GM12864 (cell line): ENCODE data around the gene ACP1.

ENCODE experiments used
- DNase-seq: peaks from one replicate; pipeline ENCODE4 v3.0.0-alpha.2; 2011; ENCODE audit warnings: low read depth
- H3K4me3 ChIP-seq: 2 replicates; pipeline ENCODE4 v1.5.1; 2011; ENCODE audit warnings: mild to moderate bottlenecking, low read depth, low read length, control low read depth
- TF ChIP-seq, protein P1 (sequence below): IDR thresholded peaks from 2 replicates; pipeline ENCODE4 v1.5.1; 2011; ENCODE audit warnings: low read depth, mild to moderate bottlenecking, moderate library complexity, low read length, control low read depth, inconsistent platforms; ENCODE audit errors: missing control alignments

Gene ACP1

DNA sequence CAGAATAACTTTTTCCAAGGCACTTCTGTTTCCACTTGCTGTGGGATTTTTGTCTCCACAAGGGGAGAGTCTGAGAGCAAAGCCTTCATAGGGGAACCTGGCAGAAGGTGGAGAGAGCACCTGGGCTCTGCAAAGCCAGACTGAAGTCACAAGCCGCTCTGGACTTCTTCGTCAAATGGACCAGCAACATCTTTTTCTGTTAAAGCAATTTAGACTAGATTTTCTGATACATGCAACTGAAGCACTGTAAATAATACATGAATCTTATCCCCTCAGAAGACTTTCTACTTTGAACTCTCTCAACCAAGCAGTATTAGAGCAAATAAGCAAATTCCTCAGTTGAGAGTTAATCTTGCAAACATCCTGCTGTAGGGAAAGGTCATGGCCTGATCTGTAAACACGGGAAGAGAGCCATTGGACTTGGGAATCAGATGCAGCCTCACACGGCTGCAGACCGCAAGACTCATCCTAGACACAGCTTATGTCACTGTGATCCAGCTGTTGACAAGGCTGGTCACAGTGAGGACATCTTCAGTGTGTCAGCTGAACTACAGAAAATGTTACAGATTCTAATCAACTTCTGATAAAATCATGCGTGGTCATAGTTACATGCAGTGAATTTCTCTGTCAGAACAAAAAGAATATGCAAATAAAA lies 4.1 kb upstream of the ACP1 start:
- TF ChIP-seq, protein P1, sequence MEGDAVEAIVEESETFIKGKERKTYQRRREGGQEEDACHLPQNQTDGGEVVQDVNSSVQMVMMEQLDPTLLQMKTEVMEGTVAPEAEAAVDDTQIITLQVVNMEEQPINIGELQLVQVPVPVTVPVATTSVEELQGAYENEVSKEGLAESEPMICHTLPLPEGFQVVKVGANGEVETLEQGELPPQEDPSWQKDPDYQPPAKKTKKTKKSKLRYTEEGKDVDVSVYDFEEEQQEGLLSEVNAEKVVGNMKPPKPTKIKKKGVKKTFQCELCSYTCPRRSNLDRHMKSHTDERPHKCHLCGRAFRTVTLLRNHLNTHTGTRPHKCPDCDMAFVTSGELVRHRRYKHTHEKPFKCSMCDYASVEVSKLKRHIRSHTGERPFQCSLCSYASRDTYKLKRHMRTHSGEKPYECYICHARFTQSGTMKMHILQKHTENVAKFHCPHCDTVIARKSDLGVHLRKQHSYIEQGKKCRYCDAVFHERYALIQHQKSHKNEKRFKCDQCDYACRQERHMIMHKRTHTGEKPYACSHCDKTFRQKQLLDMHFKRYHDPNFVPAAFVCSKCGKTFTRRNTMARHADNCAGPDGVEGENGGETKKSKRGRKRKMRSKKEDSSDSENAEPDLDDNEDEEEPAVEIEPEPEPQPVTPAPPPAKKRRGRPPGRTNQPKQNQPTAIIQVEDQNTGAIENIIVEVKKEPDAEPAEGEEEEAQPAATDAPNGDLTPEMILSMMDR, result no peak
- no peak overlapping the region for H3K4me3 ChIP-seq
- no peak for DNase-seq

DNA sequence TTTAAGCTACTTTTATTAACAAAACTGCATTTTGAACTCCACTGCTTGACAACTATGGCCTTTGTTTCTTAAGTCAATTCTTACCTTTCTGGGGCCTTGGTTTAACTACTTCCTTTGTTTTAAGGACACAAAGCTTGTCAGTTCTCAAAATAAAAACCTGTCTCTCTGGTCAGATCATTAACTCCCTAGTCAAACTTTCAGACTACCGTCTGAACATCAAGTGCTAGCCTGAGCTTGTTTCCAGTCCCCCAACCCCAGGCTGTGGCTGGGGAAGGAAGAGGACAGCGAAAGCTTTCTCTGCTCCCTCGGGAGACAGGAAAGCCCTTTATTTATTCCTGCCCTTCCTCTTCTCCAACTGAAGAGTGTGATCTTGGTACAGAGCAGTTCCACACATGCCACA lies 2.6 kb upstream of the ACP1 start:
- no peak for DNase-seq
- H3K4me3 ChIP-seq, result no peak overlapping the region
- TF ChIP-seq, protein P1, result no peak

DNA sequence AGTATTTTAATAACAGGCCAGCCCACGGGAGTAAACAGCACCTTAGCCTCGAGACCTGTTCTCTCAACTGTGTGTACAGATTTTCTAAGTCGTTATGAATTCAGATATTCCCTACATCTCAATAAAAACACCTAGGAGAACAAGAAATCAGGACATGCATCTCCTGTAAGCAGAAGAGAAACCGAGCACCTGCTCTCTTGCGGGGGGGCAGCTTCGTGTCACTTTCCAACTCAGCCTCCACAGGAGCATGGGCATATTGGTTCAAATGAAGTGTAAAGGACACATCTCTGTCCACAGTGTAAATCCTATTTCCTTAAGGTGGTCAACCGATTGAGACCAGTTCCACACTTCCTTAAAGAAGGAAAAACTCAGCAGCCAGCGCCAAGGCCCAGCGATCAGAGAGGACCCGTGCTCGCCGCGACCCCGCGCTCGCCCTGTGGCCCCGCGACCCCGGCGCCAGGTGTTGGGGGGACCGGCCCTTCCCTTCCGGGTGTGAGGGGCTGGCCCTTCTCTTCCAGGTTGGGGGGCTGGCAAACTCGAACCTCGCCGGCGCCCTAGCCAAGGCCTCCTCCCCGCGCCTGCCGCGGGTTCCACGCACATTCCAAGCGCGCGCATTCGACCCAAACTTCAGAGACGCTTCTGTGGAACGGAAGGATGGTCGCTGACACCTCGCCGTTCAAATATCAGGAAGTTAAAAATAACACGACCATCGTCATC lies 1.6 kb upstream of the ACP1 start:
- peak overlapping the region; percentile 97; the same call in 1 of the 2 replicates for H3K4me3 ChIP-seq
- TF ChIP-seq, protein P1, result no peak
- DNase-seq, result no peak

DNA sequence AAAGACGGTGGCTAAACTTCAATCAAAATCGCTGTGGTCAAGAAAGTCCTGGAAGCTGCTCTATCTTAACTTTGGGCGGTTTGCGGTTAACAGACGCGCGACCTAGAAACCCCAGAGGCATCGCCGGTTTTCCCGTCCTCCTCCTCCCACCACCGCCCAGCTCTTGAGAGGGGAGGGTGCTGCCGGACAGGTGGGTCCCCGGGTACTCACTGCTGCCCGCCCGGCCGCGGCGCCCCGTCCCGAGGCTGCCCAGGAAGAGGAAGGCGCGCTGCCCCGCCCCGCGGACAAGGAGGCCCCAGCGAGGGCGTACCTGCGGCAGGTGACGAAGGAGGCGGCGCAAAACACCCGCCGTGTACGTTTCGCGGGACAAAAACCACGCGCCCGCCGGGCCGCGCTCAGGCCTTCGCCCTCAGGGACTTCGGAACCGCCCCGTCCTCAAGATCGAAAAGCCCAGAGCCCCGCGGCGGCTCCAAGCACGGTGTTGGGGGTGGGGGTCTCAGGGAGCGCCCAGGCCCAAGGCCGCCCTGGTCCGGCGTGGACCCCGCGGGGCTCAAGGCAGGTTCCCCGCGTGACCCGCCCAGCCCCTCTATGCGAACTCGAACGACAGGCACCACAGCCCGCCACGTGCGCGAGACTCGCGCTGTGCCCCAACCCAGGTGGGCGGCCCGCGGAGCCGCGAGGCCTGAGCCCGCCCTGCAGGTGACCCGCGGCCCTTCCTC lies 814 bp upstream of the ACP1 start, which contains the start of gene SH3YL1:
Gene SH3YL1, minus strand, starts transcription at position 259 of the 719 bp plus-strand sequence. Its CDS starts 48 bp downstream, at position 211.
- TF ChIP-seq, protein P1, result no peak
- no peak for DNase-seq
- H3K4me3 ChIP-seq, result peak within 1 kb of the TSS; percentile 97

DNA sequence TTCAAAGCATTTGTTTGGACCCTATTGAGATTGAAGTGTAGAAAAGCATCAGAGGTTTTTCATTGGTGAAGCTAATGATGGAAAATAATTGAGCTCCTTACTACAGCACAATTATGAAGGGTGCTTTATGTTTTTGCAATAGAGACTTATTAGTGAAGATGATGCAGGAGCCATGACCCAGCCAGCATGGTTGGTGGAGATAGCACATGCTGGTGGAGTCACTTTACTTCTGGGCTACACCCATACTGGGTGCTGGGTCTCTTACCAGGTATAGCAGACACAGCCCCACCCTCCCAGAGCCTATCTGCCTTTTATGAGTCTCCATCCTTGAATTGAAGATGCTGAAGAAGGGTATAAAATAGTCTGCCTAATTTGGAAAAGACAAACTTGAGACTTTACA lies 3.6 kb downstream of the ACP1 start:
- TF ChIP-seq, protein P1, result no peak
- no peak for DNase-seq
- H3K4me3 ChIP-seq, result no peak overlapping the region

DNA sequence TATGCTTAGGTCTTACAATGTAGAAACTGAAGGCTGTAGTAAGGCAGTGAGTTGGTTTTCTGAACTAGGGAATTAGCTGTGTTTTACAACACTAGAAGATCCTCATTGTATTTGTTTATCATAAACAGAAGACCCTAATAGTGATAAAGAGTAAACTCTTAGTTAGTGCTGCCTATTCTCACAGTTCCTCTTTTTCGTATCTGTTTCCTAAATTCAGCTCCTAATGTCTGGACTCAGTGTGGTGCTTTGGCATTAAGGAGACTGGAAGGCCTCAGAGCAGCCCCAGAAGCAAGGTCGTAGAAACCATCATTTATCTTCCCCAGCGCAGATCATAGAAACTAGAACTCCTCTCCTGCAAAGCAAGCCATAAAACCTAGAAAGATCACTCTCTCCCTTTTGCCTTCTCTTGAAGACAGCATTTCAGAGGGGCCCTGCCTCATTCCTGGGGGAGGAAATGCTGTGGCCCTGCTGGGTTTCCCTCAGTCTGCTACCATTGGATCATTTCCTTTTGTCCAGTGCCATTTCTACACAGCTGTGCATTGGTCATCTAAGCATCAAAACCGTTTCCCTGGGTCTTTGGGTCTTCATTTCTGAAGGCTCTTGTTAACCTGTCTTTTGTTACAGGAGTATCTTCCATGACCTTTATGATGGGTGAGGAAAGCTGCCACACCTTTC lies 4.7 kb downstream of the ACP1 start:
- no peak overlapping the region for H3K4me3 ChIP-seq
- no peak for DNase-seq
- TF ChIP-seq, protein P1, result no peak
